Anterior cingulate cortex (tissue), 58 donors: Measurements from ENCODE around the gene PROC.
A peak's percentile ranks its signal among the peaks of the same experiment; 100 is the strongest.

Source experiments
- DNase-seq, 58 donors: peaks; one replicate each; lab custom pipeline; 2025; lab: John Stamatoyannopoulos, UW

The PROC gene

DNA sequence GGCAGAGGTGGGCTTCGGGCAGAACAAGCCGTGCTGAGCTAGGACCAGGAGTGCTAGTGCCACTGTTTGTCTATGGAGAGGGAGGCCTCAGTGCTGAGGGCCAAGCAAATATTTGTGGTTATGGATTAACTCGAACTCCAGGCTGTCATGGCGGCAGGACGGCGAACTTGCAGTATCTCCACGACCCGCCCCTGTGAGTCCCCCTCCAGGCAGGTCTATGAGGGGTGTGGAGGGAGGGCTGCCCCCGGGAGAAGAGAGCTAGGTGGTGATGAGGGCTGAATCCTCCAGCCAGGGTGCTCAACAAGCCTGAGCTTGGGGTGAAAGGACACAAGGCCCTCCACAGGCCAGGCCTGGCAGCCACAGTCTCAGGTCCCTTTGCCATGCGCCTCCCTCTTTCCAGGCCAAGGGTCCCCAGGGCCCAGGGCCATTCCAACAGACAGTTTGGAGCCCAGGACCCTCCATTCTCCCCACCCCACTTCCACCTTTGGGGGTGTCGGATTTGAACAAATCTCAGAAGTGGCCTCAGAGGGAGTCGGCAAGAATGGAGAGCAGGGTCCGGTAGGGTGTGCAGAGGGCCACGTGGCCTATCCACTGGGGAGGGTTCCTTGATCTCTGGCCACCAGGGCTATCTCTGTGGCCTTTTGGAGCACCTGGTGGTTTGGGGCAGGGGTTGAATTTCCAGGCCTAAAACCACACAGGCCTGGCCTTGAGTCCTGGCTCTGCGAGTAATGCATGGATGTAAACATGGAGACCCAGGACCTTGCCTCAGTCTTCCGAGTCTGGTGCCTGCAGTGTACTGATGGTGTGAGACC, at the start of gene PROC:
TSS of gene PROC (plus strand) at position 128 of the 812 bp plus-strand sequence. CDS start 1,516 bp downstream, outside the sequence.
- DNase-seq = no peak

DNA sequence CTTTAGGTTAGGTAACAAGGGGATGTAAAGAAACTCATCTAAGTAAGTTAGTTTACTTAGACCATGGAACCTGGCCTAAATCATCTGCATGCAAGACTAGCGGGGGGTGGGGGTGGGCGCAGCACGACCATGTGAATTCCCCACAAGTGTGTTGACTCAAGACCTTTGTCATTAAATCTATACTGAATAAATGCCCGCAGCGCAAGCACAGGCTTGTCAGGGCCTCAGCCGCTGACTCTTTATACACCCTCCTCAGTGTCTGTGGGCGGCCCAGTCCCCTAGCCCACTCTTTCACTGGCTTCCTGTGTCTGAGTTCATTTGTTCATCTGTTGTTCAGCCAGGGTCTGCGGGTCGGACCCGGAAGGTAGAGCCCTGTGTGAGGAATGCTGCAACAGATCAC, 48.2 kb upstream of the PROC start:
- no peak for DNase-seq

DNA sequence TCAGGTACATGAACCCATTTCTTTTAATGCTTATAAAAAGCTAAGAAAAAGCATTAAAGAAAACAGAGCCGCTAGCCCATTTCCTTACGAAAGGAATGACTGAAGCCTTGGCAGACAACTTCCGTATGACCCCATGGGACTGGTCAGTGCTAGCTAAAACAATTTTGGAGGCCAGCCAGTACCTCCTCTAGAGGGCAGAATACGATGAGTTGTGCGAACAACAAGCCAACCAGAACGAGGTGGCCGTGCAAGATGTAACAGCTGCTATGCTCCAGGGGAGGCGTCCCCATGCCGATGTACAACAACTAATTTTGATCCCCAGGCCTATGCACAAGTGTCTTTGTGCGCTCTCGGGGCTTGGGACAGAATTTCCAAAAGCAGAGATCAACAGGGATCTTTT, 47.2 kb upstream of the PROC start:
- DNase-seq = no peak

DNA sequence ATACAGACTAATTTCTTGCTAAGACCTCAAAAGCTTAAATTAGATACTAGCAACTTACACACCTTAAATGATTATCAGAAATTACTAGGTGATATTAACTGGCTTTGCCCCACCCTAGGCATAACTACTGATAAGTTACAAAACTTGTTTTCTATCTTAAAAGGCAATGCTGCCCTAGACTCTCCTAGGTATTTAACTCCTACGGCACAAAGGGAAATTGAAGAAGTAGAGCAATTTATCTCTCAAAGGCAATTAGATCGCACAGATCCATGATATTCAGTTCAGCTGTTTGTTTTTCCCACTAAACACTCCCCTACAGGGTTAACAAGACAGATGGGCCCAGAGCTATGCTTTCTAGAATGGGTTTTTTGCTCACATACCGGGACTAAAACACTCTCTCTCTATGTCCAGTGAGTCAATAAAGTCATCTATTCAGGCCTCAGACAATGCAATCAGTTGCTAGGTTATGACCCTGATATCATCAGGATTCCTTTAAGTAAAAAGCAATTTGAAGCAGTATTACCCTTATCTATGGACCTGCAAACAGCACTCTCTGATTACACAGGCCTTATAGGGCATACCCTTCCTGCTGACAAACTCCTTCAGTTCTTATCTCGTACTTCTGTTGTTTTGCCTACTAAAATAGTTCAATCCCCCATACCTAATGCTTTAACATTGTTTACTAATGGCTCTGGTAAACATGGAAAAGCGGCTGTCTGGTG, 44.7 kb upstream of the PROC start:
- DNase-seq = no peak

GRCh38 chr2:127376257-127376656, 42.0 kb upstream of the PROC start:
- no peak for DNase-seq

DNA sequence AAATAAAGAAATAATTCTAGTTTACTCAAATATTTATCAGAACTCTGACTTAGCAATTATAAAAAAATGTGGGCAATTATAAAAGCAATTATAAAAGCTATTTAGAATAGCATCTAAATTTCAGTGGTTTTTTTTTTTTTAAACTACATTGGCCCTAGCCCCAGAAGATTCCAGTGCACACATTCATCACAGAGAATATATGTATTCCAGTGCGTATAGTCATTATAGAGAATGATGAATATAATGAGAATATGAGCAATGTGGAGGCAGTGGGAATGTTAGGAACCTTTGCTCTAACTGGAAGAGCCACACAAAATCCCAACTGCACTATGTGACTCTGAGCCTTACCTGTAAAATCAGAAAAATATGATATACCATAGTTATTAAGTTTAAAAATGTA, 41.0 kb upstream of the PROC start:
- no peak for DNase-seq

DNA sequence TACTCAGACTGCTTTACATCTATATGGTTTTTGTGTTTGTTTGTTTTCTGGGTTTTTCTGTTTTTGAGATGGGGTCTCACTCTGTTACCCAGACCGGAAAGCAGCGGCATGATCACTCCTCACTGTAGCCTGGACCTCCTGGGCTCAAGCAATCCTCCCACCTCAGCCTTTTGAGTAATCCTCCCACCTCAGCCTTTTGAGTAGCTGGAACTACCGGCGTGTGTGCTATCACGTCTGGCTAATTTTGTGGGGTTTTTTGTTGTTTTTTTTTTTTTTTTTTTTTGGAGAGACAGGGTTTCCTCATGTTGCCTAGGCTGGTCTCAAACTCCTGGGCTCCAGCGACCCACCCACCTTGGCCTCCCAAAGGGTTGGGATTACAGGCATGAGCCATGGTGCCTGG, 39.5 kb upstream of the PROC start:
- DNase-seq = no peak

DNA sequence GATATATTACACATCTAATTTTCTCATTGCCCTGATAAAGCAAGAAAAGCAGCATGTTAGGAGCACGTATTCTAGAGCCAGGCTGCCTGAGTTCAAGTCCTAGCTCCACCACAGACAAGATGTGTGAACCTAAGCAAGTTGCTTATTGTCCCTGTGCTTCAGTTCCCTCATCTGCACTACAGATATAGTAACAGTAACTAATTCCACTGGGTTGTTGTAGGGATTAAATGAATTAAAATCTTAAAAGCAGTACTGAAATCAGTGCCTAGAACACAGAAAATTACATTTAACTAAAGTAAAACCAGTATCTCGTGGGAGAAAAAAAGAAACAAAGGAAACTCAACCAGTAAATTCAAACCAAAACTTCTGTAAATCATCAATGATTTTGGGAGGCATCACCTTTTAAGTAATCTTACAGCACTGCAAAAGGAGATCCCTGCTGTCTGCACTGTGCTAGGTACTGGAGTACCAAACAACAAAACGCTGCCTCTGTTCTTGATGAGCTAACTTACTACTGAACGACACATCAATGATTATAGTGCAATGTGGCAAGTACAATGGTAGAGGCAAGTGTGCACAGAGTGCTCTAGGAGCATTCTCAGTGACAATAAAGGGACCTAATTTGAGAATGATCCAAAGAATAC, 38.4 kb upstream of the PROC start:
- no peak for DNase-seq

- no peak for DNase-seq
These were observed 36.5 kb upstream of the PROC start for GRCh38 chr2:127381762-127382161.

DNA sequence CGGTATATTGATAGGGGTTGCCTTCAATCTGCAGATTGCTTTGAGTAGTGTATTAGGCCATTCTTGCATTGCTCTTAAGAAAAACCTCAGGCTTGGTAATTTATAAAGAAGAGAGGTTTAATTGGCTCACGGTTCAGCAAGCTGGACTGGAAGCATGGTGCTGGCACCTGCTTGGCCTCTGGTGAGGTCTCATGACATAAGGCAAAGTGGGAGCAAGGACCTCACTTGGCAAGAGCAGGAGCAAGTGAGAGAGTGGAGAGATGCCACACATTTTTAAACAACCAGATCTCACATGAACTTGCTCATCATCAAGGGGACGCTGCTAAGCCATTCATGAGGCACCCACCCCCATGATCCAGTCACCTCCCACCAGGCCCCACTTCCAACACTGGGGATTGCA, 35.4 kb upstream of the PROC start:
- DNase-seq = no peak

- DNase-seq = no peak
These were observed 33.7 kb upstream of the PROC start for GRCh38 chr2:127384529-127384928.

DNA sequence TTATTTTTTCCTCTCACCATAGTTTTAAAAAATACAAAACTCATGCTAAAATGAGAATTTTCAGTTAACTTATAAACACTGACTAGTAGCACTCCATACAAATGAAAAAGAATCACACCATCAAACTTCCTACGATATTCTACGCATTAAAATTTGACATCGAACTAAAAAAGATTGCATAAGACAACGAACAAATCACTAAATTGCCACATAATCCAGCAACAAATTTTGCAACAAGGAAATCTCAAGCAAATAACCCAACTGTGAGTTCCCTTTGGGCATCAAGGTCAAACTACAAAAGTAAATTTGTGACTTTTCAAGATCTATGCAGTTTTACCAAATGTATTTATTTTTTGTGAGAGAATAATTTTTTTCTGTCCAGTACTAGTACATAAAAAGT, 32.0 kb upstream of the PROC start:
- no peak for DNase-seq

GRCh38 chr2:127386764-127387654, 31.2 kb upstream of the PROC start:
- DNase-seq = peak in 57 of 58 donors; percentile 27 to 89 (median 80)

DNA sequence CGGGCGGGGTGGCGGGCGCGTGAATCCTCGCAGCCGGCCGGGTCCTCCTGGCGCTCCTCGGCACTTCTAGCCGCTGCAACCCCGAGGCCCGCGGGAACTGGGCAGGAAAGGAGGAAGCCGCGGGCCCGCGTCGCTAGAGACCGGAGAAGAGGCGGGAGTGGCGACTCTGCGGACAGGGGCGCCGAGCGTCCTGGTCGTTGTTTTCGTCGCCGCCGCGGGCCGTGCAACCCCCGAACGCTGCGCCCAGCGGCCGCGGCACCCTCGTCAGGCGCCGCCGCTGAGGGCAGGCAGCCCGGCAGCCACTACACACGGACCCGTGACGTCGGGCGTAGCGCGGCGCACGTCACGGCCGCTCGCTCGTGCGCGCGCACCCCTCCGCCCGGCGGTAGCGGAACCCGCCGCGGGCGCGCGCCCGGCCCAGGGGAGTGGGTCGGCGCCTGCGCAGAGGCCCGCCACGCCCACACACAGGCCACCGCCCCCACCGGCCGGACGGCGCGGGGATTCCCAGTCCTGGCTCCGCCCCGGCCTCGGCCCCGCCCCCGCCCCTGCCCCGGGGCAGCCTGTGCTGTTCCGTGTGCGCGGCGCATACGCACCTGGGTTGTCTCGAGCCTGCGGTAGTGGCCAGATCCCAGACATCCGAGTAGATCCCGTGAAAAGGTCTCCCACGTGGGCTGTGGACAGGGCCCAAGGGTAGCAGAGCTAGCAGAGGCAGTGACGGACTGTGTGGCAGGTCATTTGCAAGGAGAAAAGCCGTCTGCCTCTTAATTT, 30.4 kb upstream of the PROC start, which contains the start of gene MAP3K2:
TSS of gene MAP3K2 (minus strand) at position 321 of the 768 bp plus-strand sequence. CDS start 44,846 bp downstream, outside the sequence.
- DNase-seq = peak; percentile 17 to 93 (median 84)

DNA sequence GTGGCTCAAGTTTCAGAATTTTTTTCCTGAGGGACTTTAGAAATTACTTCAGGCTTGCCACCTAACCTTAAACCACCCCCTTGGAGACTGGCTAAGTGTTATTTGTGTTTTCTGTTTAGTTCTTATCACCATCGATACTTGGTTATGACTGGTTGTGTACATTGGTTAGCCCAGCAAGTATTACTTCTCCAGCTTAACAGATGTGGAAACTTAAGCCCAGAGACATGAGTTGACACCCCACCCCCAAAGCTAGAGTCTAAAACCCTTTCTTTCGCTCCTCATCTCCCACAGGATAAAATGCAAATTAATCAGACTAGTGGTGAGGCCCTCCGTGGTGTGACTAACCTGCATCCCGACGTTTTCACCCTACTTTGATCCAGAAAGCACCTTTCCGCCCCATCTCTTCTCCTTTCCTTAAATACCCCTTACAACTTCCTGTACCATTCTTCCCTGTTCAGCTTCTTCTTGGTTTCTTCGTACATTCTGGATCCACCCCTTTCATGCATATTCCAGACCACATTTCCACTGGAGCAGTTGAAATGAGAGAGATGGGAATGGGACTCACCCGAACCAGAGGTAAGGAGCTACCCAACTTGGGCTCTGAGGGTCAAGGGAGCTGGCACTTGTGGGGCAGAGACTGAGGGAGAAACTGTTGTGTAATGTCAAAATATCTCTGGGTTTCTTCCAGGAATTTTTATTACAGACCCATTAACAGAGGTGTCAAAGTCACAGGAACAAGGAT, 29.6 kb upstream of the PROC start:
- DNase-seq = no peak

- DNase-seq = no peak
These were observed 28.3 kb upstream of the PROC start for GRCh38 chr2:127389778-127390435.

DNA sequence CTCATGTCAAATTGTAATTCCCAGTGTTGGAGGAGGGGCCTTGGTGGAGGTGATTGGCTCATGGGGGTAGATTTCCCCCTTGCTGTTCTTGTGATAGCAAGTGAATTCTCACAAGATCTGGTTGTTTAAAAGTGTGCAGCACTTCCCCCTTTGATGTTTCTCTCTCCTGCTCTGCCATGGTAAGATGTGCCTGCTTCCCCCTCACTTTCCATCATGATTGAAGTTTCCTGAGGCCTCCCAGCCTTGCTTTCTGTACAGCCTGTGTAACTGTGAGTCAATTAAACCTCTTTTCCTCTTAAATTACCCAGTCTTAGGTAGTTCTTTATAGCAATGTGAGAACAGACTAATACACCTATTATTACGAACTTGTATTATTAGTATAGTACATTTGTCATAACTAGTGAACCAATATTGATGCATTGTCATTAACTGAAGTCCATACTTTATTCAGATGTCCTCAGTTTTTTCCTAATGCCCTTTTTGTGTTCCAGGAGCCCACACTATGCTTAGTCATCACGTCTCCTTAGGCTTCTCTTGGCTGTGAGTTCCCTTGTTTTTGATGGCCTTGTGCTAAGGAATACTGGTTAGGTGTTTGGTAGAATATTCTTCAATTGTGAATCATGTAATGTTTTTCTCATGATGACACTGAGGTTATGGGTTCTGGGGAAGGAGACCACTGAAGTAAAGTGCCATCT, 25.9 kb upstream of the PROC start:
- DNase-seq = no peak
